Panc1 (cell line): ENCODE data around the gene PRM3.

ENCODE experiments used
- POLR2AphosphoS5 ChIP-seq: IDR thresholded peaks from 2 replicates; pipeline ENCODE4 v1.6.1; 2012; ENCODE audit warnings: mild to moderate bottlenecking, low read depth, low read length, moderate library complexity
- REST ChIP-seq, 2 experiments: IDR thresholded peaks; 2 replicates each; pipeline ENCODE4 v1.6.1; 2011 to 2012; ENCODE audit warnings: low read depth in 2 of 2, control low read depth in 1 of 2, low read length in 1 of 2, mild to moderate bottlenecking in 1 of 2, moderate library complexity in 1 of 2; ENCODE audit not compliant: insufficient read depth in 1 of 2
- SIN3A ChIP-seq: IDR thresholded peaks from 2 replicates; pipeline ENCODE4 v1.6.1; 2012; ENCODE audit warnings: low read depth, mild to moderate bottlenecking, low read length, moderate library complexity, borderline replicate concordance; ENCODE audit not compliant: insufficient read depth
- TCF7L2 ChIP-seq: IDR thresholded peaks from 2 replicates; pipeline ENCODE4 v1.6.1; 2011; ENCODE audit warnings: mild to moderate bottlenecking, low read depth, low read length, inconsistent platforms
- TF ChIP-seq, protein P1 (sequence below): fragments of 450-650 bp; IDR thresholded peaks from 2 replicates; pipeline ENCODE4 v1.5.1; 2017; ENCODE audit warnings: mild to moderate bottlenecking

GRCh38 chr16:11310634-11310977, 37.2 kb upstream of the PRM3 start:
- TF ChIP-seq POLR2AphosphoS5 = no peak
- TF ChIP-seq, protein P1, sequence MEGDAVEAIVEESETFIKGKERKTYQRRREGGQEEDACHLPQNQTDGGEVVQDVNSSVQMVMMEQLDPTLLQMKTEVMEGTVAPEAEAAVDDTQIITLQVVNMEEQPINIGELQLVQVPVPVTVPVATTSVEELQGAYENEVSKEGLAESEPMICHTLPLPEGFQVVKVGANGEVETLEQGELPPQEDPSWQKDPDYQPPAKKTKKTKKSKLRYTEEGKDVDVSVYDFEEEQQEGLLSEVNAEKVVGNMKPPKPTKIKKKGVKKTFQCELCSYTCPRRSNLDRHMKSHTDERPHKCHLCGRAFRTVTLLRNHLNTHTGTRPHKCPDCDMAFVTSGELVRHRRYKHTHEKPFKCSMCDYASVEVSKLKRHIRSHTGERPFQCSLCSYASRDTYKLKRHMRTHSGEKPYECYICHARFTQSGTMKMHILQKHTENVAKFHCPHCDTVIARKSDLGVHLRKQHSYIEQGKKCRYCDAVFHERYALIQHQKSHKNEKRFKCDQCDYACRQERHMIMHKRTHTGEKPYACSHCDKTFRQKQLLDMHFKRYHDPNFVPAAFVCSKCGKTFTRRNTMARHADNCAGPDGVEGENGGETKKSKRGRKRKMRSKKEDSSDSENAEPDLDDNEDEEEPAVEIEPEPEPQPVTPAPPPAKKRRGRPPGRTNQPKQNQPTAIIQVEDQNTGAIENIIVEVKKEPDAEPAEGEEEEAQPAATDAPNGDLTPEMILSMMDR = no peak
- TF ChIP-seq SIN3A = no peak
- no peak for TF ChIP-seq REST (IDR thresholded peaks at IDR 0.05; ENCODE audit: insufficient read depth in 1 of 2, low read depth in 2 of 2, low read length in 1 of 2)
- TF ChIP-seq TCF7L2 = no peak
